Smooth muscle cell of the brain vasculature (primary cell): ENCODE measurements around the gene ACADS.

Experiments
- DNase-seq: peaks from one replicate; pipeline ENCODE4 v3.0.0-alpha.2; 2012; ENCODE audit warnings: low read depth, low spot score

ACADS gene

DNA sequence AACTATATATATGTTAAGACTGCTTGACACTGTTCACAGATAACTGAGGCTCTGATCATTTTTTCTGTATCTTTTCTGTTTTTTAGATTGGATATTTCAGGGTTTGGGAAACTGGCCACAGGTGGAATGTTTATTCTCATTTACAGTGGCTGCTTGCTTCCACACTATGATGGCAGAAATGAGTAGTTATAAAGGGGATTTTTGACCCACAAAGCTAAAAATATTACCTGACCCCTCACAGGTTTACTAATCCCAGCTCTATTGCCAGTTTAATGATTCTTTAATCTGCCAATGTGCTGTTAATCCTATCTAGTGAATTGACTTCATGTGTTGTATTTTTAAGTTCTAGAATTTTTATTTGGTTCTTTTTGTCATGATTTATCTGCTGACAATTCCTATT lies 29.6 kb downstream of the ACADS start:
- no peak for DNase-seq

- no peak for DNase-seq
Observed at GRCh38 chr12:120757226-120757742, 31.7 kb downstream of the ACADS start.

GRCh38 chr12:120757949-120758348 lies 32.3 kb downstream of the ACADS start:
- DNase-seq = no peak

DNA sequence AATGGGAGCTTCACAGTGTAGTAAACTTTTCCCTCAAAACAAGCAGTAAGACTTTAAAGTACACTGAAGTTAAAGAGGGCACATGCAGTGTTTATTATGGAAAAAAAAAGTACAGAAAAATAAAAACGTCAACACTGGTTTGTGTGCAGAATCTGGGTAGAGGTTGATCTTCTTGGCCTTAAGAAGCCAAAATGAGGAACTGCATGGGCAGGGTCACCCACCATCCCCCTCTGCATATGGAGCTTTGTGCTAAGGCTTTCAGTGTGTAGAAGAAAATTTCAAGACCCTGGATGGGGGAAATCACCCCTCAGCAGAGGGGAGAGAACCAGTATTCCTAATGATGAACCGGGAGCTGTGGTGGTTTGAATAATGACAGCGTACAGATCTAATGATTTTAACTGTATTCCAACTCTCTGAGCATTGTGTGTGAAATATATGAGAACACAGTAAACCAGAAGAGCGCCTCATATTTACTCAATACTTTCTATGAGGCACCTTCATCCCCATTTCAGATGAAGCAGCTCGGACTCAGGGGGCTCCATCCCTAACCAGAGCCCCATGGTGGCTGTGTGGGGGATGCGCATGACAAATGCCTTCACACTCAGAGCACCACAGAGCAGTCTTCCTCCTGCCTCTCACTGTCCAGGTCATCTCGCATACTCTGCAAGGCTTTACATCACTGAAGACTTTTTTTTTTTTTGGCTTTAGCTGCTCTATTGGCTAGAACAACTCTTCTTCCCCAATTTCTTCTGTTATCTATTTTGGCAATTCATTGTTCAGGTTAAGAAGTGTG lies 33.4 kb downstream of the ACADS start:
- DNase-seq = no peak

DNA sequence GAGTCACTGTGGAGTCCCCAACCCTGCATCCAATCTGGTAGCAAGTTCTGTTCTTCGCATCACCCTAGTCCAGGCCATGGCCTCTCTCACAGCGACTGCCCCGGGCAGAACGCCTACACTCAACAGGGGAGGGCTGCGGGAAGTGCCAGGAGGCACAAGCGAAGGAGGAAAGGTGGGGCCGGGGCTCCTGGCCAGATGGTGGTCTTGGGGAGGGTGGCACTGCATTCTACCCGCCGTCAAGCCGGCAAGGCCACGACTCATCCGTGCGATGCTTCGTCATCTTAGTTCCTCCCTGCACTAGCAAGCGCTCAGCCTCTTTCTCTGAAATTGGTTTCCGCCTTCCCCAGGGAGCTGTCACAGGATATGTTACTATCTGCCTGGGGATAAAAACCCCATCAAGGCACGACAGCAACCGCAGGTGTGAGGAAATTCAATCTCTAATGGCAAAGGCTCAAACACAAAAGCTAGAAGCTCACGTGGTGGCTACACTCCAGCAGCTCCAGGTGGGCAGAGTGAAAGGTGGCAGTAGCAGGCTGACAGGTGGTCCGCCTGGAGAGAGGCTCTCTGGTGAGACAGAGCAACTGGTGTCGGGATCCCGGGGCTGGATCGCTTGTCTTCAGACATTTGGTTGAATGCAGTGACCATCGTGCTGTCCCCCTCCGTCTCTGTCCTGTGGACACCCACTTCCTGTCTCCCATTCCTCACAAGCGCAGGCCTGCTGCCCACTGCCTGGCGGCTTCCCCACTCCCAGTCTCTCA lies 34.1 kb downstream of the ACADS start:
- DNase-seq = no peak

DNA sequence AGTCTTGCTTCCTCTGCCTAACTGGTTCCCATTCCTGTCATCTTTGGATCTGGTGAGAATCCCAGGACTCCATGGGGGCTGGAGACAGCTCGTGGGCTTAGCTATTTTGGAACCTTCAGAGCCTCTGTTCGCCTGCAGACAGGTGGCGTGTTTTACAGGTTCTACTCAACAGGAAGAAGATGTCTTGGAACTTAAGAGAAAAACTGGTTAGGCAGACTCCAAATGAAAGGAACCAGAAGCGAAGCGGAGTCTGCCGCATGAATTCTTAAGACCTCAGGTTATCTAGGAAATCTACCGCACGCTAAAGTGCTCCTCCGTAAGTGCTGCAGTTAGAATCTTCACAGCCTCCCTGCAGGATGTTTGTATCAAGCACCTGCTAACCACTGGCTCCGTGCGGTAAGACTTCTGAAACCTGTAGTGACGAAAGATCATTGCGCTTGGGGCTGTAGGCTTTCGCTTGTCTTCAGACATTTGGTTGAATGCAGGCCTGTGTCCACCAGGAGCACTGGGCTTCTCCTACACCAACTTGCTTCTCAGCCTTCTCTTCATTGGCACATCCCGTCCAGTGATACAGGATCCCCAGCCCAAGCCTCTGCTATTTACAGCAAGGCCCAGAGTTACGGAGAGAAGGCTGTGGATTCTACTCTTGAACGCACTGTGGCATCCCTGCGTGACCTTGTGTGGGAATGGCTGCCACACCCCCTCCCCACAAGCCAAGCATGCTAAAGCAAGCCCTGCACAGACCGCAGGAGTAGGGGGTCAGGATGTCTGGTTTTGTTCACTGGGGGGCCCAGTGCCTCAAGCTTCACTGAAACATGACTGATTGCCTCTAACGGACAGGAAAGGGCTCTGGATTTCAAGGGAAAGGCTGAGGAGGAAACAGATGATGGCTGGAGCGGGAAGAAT lies 35.0 kb downstream of the ACADS start:
- no peak for DNase-seq

DNA sequence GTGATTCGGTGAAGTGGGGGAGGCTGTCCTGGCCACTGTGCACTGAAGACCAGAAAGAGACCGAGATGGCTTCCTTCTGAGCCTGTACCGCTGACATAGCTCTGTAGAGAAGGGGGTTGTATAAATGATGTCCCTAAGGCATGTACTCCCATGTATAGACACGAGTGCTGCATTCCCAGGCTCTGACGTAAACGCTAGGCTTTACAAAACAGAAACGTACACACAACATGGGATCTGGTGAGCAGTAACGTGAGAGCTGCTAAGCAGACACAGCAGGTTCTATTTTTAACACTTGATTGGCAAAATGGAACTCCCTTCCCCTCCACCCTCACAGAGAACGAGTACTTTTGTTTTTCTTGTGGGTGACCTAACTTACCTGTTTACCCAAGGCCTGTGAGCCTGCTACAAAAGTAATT lies 35.9 kb downstream of the ACADS start:
- peak; percentile 70 for DNase-seq

GRCh38 chr12:120762086-120762485 lies 36.5 kb downstream of the ACADS start:
- DNase-seq = no peak

DNA sequence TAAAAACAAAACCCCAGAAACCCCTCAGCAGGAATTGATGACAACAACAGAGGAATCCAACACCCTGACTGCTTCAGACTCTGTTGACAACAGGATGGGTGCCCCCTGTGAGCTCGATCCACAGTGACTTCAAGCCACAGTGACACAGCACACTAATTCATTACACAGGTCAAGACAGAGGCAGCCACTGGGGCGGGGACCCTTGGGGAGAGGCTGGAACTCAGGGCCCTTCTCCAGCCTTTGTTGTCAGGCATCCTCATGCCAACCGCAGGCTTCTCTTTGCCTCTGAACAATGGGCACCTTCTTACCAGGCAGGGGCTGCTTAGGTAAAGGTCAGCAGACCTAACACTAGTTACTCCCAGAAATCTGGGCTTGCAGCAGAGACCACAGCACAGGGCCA lies 37.6 kb downstream of the ACADS start:
- DNase-seq = no peak

DNA sequence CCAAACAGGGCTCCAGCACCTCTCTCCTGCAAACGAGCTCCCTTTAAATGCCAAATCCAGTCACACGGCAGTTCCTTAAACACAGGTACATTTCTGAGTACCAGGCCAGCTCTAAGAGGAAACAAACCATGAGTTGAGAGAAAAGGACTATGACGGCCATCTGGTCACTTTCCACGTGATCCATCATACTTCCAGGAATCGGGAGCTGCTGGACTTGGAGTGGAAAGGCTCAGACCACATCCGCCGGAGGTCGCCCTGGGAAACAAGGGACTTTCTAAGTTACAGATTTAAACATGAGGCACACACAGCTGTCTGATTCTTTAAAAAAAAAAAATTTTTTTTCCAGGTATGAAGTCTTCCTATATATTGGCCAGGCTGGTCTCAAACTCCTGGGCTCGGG lies 39.2 kb downstream of the ACADS start:
- no peak for DNase-seq

DNA sequence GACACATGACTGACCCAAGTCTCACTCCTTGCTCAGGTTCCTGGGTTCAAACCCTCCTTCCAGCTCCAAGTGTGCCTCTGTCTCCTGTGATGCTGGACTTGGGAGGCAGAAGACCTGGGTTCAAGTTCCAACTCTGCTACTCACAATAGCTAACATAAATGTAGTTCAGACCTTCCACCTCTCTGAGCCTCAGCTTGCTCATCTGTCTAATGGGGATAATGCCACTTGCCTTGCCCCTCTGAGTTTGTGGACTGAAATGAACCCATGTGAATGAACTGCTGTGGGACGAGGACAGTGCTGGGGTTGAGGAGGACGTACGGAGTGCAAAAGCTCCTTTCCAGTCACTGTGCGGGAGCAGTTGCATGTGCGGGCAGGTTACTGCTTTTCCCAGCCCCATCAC lies 40.9 kb downstream of the ACADS start:
- no peak for DNase-seq

DNA sequence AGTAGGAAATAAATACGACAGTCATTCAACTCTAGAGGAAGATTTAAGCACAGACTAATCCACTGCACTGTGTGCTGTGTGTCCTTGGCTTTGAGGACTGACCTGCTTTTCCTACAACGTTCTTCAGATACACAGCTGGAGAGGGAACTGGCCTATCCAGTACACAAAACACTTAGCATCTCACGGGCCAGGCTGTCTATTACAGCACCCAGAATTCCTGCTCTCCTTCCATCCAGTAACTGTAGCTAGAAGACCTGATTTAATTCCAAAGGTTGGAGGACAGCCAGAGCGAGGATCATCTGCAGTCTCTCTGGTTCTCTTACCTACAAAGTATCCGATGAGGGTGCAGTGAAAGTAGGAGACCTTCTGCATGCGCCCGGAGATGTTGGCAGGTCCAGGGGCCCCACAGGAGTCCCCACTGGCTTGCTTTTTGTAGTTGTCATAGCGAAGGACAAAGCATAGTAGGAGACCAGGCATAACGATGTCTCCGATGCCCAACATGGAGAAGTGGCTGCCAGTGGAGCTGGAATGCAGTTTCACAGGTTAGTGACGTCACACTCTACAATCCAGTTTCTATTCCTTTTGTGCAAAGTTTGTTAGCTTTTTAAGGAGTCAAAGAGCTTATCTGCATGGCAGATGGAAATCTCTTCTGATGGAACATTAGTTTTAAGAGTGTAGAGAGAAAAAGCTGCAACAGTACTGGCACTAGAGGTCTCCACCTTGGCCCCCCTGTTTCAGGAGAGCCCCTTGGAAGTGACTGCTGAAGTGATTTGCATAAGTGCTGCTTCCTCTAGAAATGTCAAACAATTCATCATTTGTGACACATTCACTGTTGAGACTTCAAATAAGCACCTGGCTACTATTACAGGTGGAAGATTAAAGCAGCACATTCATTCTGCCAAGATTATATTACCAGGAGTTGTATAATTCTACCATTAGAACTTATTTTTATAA lies 41.7 kb downstream of the ACADS start:
- no peak for DNase-seq

- peak; percentile 32 for DNase-seq
Observed at GRCh38 chr12:120771097-120771496, 45.5 kb downstream of the ACADS start.

- no peak for DNase-seq
Observed at GRCh38 chr12:120774169-120774916, 48.7 kb downstream of the ACADS start.

DNA sequence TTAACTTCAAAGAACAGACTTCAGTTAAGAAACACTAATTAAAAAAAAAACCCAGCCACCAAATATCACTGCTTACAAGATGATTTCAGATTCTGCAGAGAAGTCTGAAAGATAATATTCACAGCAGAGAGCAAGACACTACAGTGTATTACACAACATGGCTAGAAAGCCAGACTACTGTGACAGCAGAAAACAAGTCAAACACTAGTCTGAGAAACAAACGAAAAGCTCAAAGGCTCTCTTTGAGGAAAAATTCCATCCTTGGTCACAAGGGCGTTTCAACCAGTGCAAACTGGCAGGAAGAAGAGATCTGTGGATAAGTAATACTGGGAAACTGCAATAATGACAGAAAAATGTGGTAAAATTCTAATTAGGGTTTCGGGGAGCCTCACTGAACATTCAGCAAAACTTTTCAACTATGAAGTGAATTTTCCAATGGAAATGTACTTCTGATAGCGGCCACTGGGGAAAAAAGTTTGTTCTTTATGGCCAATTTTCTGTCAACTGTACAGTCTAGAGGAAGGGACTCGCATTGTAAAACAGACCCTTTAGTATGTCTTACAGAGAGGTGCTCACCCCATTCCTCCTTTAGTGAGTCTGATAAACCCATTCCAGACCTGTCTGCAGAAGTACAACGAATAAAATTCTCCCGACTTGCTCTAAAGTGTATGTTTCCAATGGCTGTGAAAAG lies 50.4 kb downstream of the ACADS start:
- no peak for DNase-seq

DNA sequence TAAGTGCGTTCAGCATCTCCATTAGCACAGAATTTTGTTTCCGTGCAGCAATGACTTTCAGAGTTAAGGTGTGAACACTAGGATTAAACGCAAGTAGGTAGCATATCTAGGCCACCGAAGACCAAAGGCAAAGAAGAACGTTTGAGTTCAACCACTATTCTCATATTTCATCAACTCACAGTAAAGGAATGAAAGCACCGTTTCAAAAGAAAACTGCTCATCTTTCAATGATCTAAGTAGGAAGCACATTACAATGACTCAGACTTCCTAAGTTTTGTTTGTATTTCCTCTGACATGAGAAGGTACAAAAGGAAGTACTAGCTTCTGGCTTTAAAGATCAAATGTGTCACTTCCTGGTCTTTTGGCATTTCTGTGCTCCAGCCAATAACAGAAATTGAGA lies 57.6 kb downstream of the ACADS start:
- no peak for DNase-seq

DNA sequence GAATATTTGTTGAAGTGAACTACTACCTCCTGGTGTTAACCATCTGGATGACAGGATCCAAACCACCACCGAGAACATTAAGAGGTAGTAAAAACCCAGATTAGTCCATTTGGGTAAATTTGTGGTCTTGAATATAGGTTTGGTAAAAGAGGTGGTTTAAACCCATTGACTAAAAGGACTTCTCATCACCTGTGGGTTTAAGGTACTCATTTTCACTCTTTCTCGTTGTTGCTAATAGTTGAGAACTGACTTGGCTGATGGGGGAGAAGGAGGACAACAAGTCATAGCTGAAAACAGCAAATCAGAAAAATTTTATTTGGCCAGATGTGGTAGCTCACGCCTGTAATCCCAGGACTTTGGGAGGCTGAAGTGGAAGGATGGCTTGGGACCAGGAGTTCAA lies 59.2 kb downstream of the ACADS start:
- DNase-seq = no peak

DNA sequence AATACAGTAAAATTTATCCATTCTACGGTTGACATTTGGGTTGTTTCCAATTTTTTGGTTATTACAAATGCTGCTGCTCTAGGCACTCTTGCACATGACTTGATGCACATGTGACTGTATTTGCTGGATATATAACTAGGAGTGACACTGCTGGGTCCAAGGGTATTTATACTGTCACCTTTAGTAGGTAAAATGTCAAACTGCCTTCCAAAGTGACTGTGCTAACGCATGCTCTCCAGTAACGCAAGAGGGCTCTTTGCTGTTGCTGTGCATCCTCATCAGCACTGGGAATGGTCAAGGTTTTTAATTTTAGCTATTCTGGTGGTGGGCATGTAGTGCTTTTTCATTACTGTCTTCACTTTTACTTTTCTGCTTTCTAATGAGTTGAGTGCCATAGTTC lies 62.3 kb downstream of the ACADS start:
- no peak for DNase-seq
